Activated T-helper 17 cell treated with anti-CD3 and anti-CD28 coated beads, Interleukin-2, amount 50 U/mL, for 72 hours (primary cell): ENCODE measurements around the gene SENP6. TPM values are rescaled to one million over a fixed set of nuclear protein-coding genes. Genes with fewer than 3 reads are reported as not detected.

ENCODE experiments used
- ATAC-seq: fragments of 150-1000 bp; cut with Tn5 transposase; replicated peaks from 2 replicates; pipeline ENCODE4 v1.10.0; 2021; ENCODE audit warnings: mild to moderate bottlenecking, moderate library complexity
- H3K27ac Mint-ChIP-seq: one replicate; pipeline ENCODE4 v1.8.0; 2022; ENCODE audit warnings: mixed read lengths
- H3K27me3 Mint-ChIP-seq: one replicate; pipeline ENCODE4 v1.8.0; 2022; ENCODE audit warnings: mixed read lengths
- H3K36me3 Mint-ChIP-seq: one replicate; pipeline ENCODE4 v1.8.0; 2022; ENCODE audit warnings: low read depth, mild to moderate bottlenecking, mixed read lengths
- H3K4me1 Mint-ChIP-seq: one replicate; pipeline ENCODE4 v1.8.0; 2022; ENCODE audit warnings: mixed read lengths
- H3K4me3 Mint-ChIP-seq: one replicate; pipeline ENCODE4 v1.8.0; 2022; ENCODE audit warnings: mild to moderate bottlenecking, mixed read lengths
- H3K9me3 Mint-ChIP-seq: one replicate; pipeline ENCODE4 v1.8.0; 2022; ENCODE audit warnings: mixed read lengths
- total RNA-seq, 2 donors: library from RNA; stranded (reverse); gene quantifications; one replicate each; pipeline ENCODE4 v1.2.3, GENCODE V29; 2022

The SENP6 gene
- total RNA-seq, 2 donors from 2014 or later: 60.0 to 68.3 TPM

DNA sequence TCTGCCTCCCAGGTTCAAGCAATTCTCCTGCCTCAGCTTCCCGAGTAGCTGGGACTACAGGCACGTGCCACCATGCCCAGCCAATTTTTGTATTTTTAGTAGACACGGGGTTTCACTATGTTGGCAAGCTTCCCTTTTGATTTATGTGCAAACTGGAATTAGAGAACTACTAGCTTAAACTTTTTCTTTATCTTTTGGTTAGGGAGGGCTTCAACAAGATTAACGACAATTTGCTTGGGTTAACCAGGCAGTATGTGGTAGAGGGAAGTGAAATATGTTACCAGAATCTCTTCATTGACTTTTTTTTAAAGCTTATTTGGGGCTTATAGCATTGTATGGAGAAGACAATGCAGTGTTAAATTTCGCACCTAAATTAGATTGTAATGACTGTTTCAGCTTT is 156.4 kb downstream of the SENP6 start:
- ATAC-seq: no peak
- H3K27me3 Mint-ChIP-seq: no peaks in the 10 kb centered on the region
- no peaks in the 10 kb centered on the region for H3K36me3 Mint-ChIP-seq
- no peak overlapping the region for H3K4me3 Mint-ChIP-seq
- no peak overlapping the region for H3K27ac Mint-ChIP-seq
- H3K9me3 Mint-ChIP-seq: no peaks in the 10 kb centered on the region
- no peaks in the 10 kb centered on the region for H3K4me1 Mint-ChIP-seq

DNA sequence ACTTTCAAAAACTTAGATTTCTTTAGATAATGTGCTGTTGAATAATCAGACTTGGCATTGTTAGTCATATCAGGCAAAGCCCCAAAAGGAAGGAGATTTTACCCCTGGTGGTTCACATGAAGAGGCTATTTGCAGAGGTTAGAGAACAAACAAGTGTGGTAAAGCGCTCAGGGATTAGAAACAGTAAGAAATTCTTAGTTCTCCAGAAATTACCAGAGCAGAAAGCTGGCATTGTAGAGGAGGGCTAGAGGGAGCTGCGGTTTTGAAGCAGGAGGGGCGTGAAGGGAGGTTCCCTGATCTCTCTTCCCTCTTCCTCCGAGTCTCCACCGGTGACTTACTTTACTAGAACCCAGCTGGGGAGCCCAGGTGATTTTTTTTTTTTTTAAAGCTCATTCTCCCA is 157.5 kb downstream of the SENP6 start:
- no peak overlapping the region for H3K4me3 Mint-ChIP-seq
- H3K36me3 Mint-ChIP-seq: no peaks in the 10 kb centered on the region
- no peak overlapping the region for H3K27ac Mint-ChIP-seq
- no peak for ATAC-seq
- no peaks in the 10 kb centered on the region for H3K9me3 Mint-ChIP-seq
- no peaks in the 10 kb centered on the region for H3K4me1 Mint-ChIP-seq
- H3K27me3 Mint-ChIP-seq: no peaks in the 10 kb centered on the region

DNA sequence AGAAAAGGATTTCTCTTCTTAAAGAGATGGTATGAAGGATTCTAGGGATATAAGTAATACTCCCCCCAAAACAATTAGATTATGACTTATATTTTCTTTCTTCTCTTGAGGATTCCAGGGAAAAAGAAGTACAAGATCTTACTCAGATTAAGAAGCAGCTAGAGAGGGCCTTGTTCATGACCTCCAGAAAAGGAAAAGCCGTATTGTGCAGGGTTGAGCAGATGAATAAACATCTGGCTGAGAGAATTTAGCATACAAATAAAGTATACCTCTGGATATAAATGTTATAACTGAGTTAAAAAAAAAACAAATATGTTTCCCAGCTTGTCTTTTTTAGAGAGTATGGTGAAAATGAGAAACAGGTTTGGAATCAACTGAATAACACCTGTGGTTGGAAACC is 158.6 kb downstream of the SENP6 start:
- no peaks in the 10 kb centered on the region for H3K9me3 Mint-ChIP-seq
- no peak overlapping the region for H3K27ac Mint-ChIP-seq
- no peaks in the 10 kb centered on the region for H3K27me3 Mint-ChIP-seq

DNA sequence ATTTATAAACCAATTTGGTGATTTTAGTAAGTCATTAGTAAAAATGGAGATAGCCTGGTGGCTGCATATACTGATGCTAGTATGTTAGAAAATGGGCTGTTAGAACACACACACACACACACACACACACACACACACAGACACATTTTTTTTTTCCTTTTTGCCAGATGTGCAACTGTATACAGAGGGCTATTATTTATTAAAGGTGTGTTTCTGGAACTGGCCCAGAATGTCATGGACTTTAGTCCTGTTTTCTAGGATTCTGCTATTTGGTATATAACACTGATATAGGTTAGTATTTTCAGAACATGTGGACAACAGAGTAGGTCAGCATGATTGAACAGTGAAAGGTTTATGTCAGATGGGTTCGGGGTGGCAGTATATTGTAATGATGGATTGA is 159.8 kb downstream of the SENP6 start:
- Mint-ChIP-seq H3K27me3 (no peaks in the 10 kb centered on the region), H3K4me3 (no peak overlapping the region), H3K4me1 (no peaks in the 10 kb centered on the region), H3K9me3 (no peaks in the 10 kb centered on the region), H3K36me3 (no peaks in the 10 kb centered on the region), H3K27ac (no peak overlapping the region)
- no peak for ATAC-seq

More for the DNA sequence above, 158.6 kb downstream of the SENP6 start:
- Mint-ChIP-seq H3K4me3 (no peak overlapping the region), H3K4me1 (no peaks in the 10 kb centered on the region), H3K36me3 (no peaks in the 10 kb centered on the region)
- ATAC-seq: no peak

DNA sequence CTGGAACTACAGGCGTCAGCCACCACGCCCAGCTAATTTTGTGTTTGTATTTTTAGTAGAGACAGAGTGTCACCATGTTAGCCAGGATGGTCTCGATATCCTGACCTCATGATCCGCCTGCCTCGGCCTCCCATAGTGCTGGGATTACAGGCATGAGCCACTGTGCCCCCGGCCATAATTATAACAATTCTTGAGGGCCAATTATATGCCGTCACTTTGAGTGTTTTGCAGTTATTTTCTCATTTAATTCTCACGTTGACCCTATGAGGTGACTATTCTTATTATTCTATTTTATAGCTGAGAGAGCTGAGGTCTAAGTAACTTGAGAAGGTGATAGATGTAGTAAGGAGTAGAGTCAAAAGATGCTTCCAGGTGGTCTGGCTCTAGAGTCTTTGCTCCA is 160.4 kb downstream of the SENP6 start:
- Mint-ChIP-seq H3K9me3 (no peaks in the 10 kb centered on the region), H3K4me3 (no peak overlapping the region), H3K27me3 (no peaks in the 10 kb centered on the region), H3K4me1 (no peaks in the 10 kb centered on the region), H3K36me3 (no peaks in the 10 kb centered on the region), H3K27ac (no peak overlapping the region)
- no peak for ATAC-seq

DNA sequence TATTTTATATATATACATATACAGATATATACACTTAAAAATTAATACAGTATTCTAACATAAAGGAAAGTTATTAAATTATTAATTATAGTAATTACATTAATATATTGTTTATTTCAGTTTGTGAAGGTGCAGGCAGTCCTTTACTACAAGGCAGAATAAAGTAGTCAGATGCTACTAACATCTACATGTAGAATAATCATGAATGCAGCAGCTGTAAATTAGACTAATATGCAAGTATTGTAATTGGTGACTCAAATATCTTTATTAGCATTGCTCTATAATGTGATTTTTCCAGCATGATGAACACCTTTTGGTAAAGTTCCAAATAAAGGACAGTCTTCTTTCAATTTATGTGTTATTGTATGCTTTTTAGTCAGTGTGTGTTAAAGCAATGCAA is 164.7 kb downstream of the SENP6 start:
- no peak for ATAC-seq
- H3K36me3 Mint-ChIP-seq: no peaks in the 10 kb centered on the region
- no peak overlapping the region for H3K4me3 Mint-ChIP-seq
- H3K9me3 Mint-ChIP-seq: no peaks in the 10 kb centered on the region
- no peak overlapping the region for H3K27ac Mint-ChIP-seq
- no peaks in the 10 kb centered on the region for H3K27me3 Mint-ChIP-seq
- no peaks in the 10 kb centered on the region for H3K4me1 Mint-ChIP-seq

Other genes starting within 250 kb of the SENP6 start
- gene FILIP1, start 108.1 kb upstream of the SENP6 start, total RNA-seq: not detected
- gene MYO6, start 147.4 kb downstream of the SENP6 start, total RNA-seq: 1 to 10 TPM; 3.2 to 4.0 TPM